H9 (cell line): ENCODE results near the gene KRTAP5-6. TPM values are rescaled to one million over a fixed set of nuclear protein-coding genes. Genes with fewer than 3 reads are reported as not detected.

Experiments used
- DNase-seq: peaks from one replicate; pipeline ENCODE4 v3.0.0-alpha.2; 2017
- H2AFZ ChIP-seq: one replicate; pipeline ENCODE4 v1.6.1; 2013; ENCODE audit warnings: mild to moderate bottlenecking, low read length, control low read depth, moderate library complexity
- H2AK5ac ChIP-seq: 2 replicates; pipeline ENCODE4 v1.6.1; 2013; ENCODE audit warnings: low read length, control low read depth, mixed read lengths; ENCODE audit not compliant: insufficient read length
- H2BK120ac ChIP-seq: one replicate; pipeline ENCODE4 v1.6.1; 2013; ENCODE audit warnings: low read depth, mild to moderate bottlenecking, low read length, control low read depth, inconsistent platforms; ENCODE audit not compliant: poor library complexity, severe bottlenecking
- H2BK12ac ChIP-seq: 2 replicates; pipeline ENCODE4 v1.6.1; 2013; ENCODE audit warnings: low read length, control low read depth, mixed read lengths, low read depth; ENCODE audit not compliant: insufficient read length
- H2BK15ac ChIP-seq: 2 replicates; pipeline ENCODE4 v1.6.1; 2013; ENCODE audit warnings: low read depth, low read length, control low read depth
- H2BK20ac ChIP-seq: one replicate; pipeline ENCODE4 v1.6.1; 2013; ENCODE audit warnings: low read depth, mild to moderate bottlenecking, low read length, control low read depth, inconsistent platforms; ENCODE audit not compliant: poor library complexity, severe bottlenecking
- H2BK5ac ChIP-seq: 2 replicates; pipeline ENCODE4 v1.6.1; 2013; ENCODE audit warnings: low read length, control low read depth, mixed read lengths; ENCODE audit not compliant: insufficient read length
- H3K14ac ChIP-seq: 2 replicates; pipeline ENCODE4 v1.6.1; 2013; ENCODE audit warnings: low read length, control low read depth; ENCODE audit not compliant: insufficient read depth
- H3K18ac ChIP-seq: 2 replicates; pipeline ENCODE4 v1.6.1; 2013; ENCODE audit warnings: low read depth, mild to moderate bottlenecking, mixed read lengths, low read length, control low read depth; ENCODE audit not compliant: insufficient read length
- H3K23ac ChIP-seq: 2 replicates; pipeline ENCODE4 v1.6.1; 2013; ENCODE audit warnings: low read length, control low read depth, mixed read lengths, low read depth; ENCODE audit not compliant: insufficient read length
- H3K23me2 ChIP-seq: 2 replicates; pipeline ENCODE4 v1.6.1; 2013; ENCODE audit warnings: low read depth, mild to moderate bottlenecking, mixed read lengths, low read length, control low read depth; ENCODE audit not compliant: insufficient read length, poor library complexity, severe bottlenecking
- H3K27ac ChIP-seq: 2 replicates; pipeline ENCODE4 v1.5.1; 2013; ENCODE audit warnings: low read length, control low read depth, mixed read lengths, low read depth; ENCODE audit not compliant: insufficient read length
- H3K27me3 ChIP-seq: 2 replicates; pipeline ENCODE4 v1.6.1; 2013; ENCODE audit warnings: low read length, control low read depth, inconsistent platforms; ENCODE audit not compliant: insufficient read depth
- H3K4ac ChIP-seq: 2 replicates; pipeline ENCODE4 v1.6.1; 2013; ENCODE audit warnings: low read depth, mild to moderate bottlenecking, control low read depth, inconsistent platforms, low read length, moderate library complexity
- H3K4me1 ChIP-seq: 2 replicates; pipeline ENCODE4 v1.6.1; 2013; ENCODE audit warnings: low read length, control low read depth, inconsistent platforms; ENCODE audit not compliant: insufficient read depth
- H3K4me2 ChIP-seq: 2 replicates; pipeline ENCODE4 v1.6.1; 2013; ENCODE audit warnings: low read length, control low read depth, mixed read lengths; ENCODE audit not compliant: insufficient read length, insufficient read depth
- H3K56ac ChIP-seq: 2 replicates; pipeline ENCODE4 v1.6.1; 2013; ENCODE audit warnings: low read depth, mild to moderate bottlenecking, mixed read lengths, low read length, control low read depth; ENCODE audit not compliant: insufficient read length
- H3K79me1 ChIP-seq: 2 replicates; pipeline ENCODE4 v1.6.1; 2013; ENCODE audit warnings: low read depth, mild to moderate bottlenecking, moderate library complexity, low read length, control low read depth, inconsistent platforms; ENCODE audit not compliant: insufficient read depth, poor library complexity, severe bottlenecking
- H3K79me2 ChIP-seq: 2 replicates; pipeline ENCODE4 v1.6.1; 2013; ENCODE audit warnings: low read length, control low read depth, inconsistent platforms; ENCODE audit not compliant: insufficient read depth
- H3K9ac ChIP-seq: 2 replicates; pipeline ENCODE4 v1.6.1; 2013; ENCODE audit warnings: low read length, control low read depth, mixed read lengths; ENCODE audit not compliant: insufficient read length; ENCODE audit errors: extremely low read depth
- H3K9me3 ChIP-seq: one replicate; pipeline ENCODE4 v1.6.1; 2013; ENCODE audit warnings: low read depth, low read length, inconsistent platforms; ENCODE audit not compliant: control insufficient read depth
- H3T11ph ChIP-seq: one replicate; pipeline ENCODE4 v1.6.1; 2013; ENCODE audit warnings: mild to moderate bottlenecking, low read length, control low read depth, inconsistent platforms
- H4K20me1 ChIP-seq: one replicate; pipeline ENCODE4 v1.6.1; 2013; ENCODE audit not compliant: control insufficient read depth, insufficient read length, insufficient read depth
- H4K5ac ChIP-seq: 2 replicates; pipeline ENCODE4 v1.6.1; 2013; ENCODE audit warnings: low read depth, mild to moderate bottlenecking, mixed read lengths, low read length, control low read depth; ENCODE audit not compliant: insufficient read length
- H4K8ac ChIP-seq: replicated peaks from 2 replicates; pipeline ENCODE4 v1.6.1; 2013; ENCODE audit warnings: low read length, control low read depth, mixed read lengths, low read depth; ENCODE audit not compliant: insufficient read length
- H4K91ac ChIP-seq: 2 replicates; pipeline ENCODE4 v1.6.1; 2013; ENCODE audit warnings: low read depth, mild to moderate bottlenecking, moderate library complexity, mixed read lengths, low read length, control low read depth; ENCODE audit not compliant: insufficient read length
- H3K27ac Mint-ChIP-seq, 3 experiments: 2 replicates in 2 of 3; 3 replicates in 1 of 3; pipeline ENCODE4 v1.8.0; 2020 to 2021; ENCODE audit warnings: mixed read lengths in 3 of 3, mild to moderate bottlenecking in 1 of 3, moderate library complexity in 1 of 3
- H3K27me3 Mint-ChIP-seq: 2 replicates; pipeline ENCODE4 v1.8.0; 2021; ENCODE audit warnings: low read depth, mild to moderate bottlenecking, moderate library complexity, mixed read lengths
- H3K36me3 Mint-ChIP-seq, 3 experiments: 2 replicates in 2 of 3; 3 replicates in 1 of 3; pipeline ENCODE4 v1.8.0; 2020 to 2021; ENCODE audit warnings: low read depth in 3 of 3, mixed read lengths in 3 of 3; ENCODE audit not compliant: insufficient read depth in 1 of 3
- H3K4me1 Mint-ChIP-seq, 2 experiments: 2 replicates each; pipeline ENCODE4 v1.8.0; 2020; ENCODE audit warnings: mixed read lengths in 2 of 2
- H3K4me3 Mint-ChIP-seq, 2 experiments: 2 replicates in 1 of 2; 3 replicates in 1 of 2; pipeline ENCODE4 v1.8.0; 2020 to 2021; ENCODE audit warnings: mild to moderate bottlenecking in 2 of 2, mixed read lengths in 2 of 2, moderate library complexity in 1 of 2
- H3K9me3 Mint-ChIP-seq, 2 experiments: 2 replicates in 1 of 2; 3 replicates in 1 of 2; pipeline ENCODE4 v1.8.0; 2020; ENCODE audit warnings: mild to moderate bottlenecking in 2 of 2, mixed read lengths in 2 of 2, moderate library complexity in 1 of 2
- WGBS: extraction: QIAGEN DNeasy Blood & Tissue Kit; methylation state at CpG from one replicate; pipeline ENCODE4 v1.1.7; 2013; ENCODE audit warnings: missing lambda C conversion rate, low lambda C conversion rate, mixed read lengths; ENCODE audit not compliant: insufficient read length; ENCODE audit errors: extremely low coverage; 5-methylcytosine and 5-hydroxymethylcytosine counted together
- total RNA-seq: library from RNA; stranded (reverse); gene quantifications from 2 replicates; pipeline ENCODE4 v1.2.1, GENCODE V29; 2021
- TF ChIP-seq, protein P1 (sequence below): fragments of 200-600 bp; sonication (generic); conservative IDR thresholded peaks from 3 replicates; pipeline ENCODE4 v1.8.0; 2021; ENCODE audit warnings: antibody characterized with exemption, mild to moderate bottlenecking

Gene KRTAP5-6
- total RNA-seq, 1 experiment from 2014 or later, result not detected

GRCh38 chr11:1705126-1706052, 8.4 kb downstream of the KRTAP5-6 start:
- Histone ChIP-seq H3K23me2 (no peaks in the 10 kb centered on the region), H2BK120ac (no peak overlapping the region), H4K5ac (no peak overlapping the region), H2AK5ac (no peak overlapping the region), H3K4ac (no peak overlapping the region), H3K9me3 (no peaks in the 10 kb centered on the region), H3K9ac (no peak overlapping the region), H3K23ac (no peak overlapping the region), H4K91ac (no peak overlapping the region), H2BK15ac (no peak overlapping the region), H2BK12ac (no peak overlapping the region), H2BK5ac (no peak overlapping the region), H3T11ph (no peak overlapping the region), H3K79me2 (no peaks in the 10 kb centered on the region), H2AFZ (no peak overlapping the region), H3K4me1 (no peaks in the 10 kb centered on the region), H4K8ac (no peak overlapping the region), H3K18ac (no peak overlapping the region), H4K20me1 (no peaks in the 10 kb centered on the region), H3K4me2 (no peak overlapping the region), H3K79me1 (no peaks in the 10 kb centered on the region), H3K27me3 (no peaks in the 10 kb centered on the region; the same call in 1 of the 2 replicates), H3K27ac (no peak overlapping the region), H3K56ac (no peak overlapping the region), H2BK20ac (no peak overlapping the region), H3K14ac (no peak overlapping the region)
- Mint-ChIP-seq H3K27me3 (peaks cover 73% of the 10 kb centered on the region), H3K4me3 (no peak overlapping the region), H3K36me3 (peaks cover 0 to 4% (median 1%) of the 10 kb centered on the region in 3 experiments; a peak in 3 of 7 replicates), H3K9me3 (peaks cover 6 to 7% of the 10 kb centered on the region in 2 experiments; a peak in 4 of 5 replicates), H3K4me1 (peaks cover 5 to 10% of the 10 kb centered on the region in 2 experiments; a peak in 3 of 4 replicates), H3K27ac (no peak overlapping the region)
- DNase-seq, result no peak
- no CpG with 5 or more reads among the region's 15 CpGs for WGBS
- TF ChIP-seq, protein P1, sequence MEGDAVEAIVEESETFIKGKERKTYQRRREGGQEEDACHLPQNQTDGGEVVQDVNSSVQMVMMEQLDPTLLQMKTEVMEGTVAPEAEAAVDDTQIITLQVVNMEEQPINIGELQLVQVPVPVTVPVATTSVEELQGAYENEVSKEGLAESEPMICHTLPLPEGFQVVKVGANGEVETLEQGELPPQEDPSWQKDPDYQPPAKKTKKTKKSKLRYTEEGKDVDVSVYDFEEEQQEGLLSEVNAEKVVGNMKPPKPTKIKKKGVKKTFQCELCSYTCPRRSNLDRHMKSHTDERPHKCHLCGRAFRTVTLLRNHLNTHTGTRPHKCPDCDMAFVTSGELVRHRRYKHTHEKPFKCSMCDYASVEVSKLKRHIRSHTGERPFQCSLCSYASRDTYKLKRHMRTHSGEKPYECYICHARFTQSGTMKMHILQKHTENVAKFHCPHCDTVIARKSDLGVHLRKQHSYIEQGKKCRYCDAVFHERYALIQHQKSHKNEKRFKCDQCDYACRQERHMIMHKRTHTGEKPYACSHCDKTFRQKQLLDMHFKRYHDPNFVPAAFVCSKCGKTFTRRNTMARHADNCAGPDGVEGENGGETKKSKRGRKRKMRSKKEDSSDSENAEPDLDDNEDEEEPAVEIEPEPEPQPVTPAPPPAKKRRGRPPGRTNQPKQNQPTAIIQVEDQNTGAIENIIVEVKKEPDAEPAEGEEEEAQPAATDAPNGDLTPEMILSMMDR, result no peak
